GM18499 (cell line): ENCODE measurements around the gene MPG.

Experiments used
- ATAC-seq: cut with Tn5 transposase; IDR thresholded peaks from one replicate; pipeline ENCODE4 v1.9.1; 2021; ENCODE audit warnings: moderate number of reproducible peaks; ENCODE audit not compliant: insufficient read depth, unreplicated experiment

MPG gene

DNA sequence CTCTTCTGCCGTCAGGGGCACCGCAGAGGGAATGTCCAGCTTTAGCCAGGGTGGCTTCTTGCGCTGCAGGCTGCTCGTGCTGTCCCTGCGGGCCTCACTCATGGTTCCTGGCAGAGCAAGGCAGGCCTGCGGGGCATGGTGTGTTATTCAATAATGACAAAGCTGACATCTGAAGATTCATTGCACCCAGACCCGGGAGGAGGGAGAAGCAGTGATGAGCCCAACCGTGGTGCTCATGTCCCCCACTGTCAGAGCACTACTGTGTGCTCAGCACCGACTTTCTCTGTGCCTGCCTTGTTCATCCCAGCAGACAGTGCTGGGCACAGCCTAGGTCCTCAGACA is 13.1 kb upstream of the MPG start:
- no peak for ATAC-seq

DNA sequence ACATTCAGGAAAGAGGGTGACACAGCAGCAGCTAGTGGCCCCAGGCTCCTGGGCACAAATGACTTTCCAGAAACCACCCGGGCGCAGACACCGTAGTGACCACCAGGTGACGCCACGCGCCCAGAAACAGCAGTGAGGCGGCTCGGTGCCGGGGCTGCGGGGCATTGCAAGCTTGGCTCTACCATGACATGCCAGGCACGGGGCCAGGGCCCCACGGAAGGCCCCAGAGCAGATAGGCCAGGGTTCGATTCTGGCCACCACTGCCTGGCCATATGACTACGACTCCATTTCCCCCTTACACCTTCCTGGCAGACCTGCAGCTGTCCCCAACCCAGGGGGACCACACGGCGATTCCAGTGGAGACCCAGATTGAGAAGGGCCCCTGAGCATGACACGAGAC is 12.3 kb upstream of the MPG start:
- no peak for ATAC-seq

DNA sequence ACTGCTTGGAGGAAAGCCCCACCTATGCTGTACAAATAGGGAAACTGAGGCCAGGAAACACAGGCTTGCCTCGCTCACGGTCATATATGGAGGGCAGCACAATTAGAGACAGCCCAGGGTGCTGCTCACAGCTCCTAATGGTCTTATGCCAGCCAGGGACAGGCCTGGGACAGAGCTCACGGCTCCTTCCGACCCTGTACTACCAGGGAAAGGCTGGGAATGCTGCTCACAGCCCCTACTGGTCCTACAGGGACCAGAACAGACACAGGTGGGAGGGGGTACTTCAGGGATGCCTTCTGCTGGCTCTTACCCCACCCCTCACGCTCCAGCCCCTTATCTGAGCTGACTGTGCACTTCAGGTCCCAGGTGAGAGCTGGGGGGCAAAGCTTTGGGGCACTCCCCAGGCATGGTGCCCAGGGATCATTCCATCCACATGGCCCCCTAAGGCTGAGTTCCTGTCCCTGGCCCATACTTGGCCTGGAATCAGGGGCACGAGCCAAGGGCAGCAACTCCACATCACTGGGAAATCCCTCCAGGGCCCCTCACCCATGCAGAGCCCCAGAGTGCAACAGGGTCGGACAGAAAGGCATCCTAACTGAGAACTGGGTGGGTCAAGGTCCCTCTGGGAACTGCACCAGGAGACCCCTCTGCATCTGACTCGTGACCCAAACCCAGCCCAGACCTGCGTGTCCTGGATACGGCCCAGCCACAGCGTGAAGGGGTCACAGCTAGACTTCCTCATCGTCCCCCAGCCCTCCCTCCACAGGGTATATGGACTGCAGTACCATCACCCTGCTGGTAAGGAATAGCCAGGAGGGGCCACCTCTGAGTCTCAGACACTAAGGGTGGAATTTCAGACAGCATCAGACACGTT is 11.5 kb upstream of the MPG start:
- ATAC-seq = no peak

DNA sequence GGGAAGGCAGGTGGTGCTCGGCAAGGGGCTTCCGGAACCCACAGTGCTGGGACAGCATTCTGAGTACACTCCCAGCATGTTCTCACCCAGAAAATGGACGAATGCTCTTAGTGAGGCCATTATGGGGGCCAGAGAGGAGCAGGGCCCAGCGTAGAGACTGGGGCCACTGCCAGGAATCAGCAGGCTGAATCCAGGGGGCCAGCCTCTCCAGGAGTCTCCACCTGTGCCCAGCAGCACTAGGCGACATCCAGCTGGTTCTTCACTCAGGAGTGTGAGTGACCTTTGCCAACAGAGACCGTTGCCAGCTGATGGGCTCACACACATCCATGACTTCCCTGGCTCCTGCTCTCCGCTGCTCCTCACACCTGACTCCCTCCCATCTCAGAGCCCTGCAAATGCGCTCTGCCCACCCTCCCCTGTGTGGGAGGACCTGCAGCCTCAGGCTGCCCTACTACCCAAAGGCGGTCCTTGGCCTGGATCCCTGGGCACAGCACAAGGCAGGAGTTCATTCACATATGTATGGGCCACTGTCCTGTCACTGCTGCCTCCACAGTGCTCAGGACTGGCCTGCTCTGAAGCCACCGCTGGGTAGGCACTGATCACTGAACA is 10.7 kb upstream of the MPG start:
- no peak for ATAC-seq

- ATAC-seq = no peak
These were observed 9.9 kb upstream of the MPG start for GRCh38 chr16:67884-68789.

GRCh38 chr16:69181-69580 is 8.8 kb upstream of the MPG start:
- ATAC-seq = no peak

GRCh38 chr16:71210-71539 is 6.8 kb upstream of the MPG start:
- ATAC-seq = no peak

DNA sequence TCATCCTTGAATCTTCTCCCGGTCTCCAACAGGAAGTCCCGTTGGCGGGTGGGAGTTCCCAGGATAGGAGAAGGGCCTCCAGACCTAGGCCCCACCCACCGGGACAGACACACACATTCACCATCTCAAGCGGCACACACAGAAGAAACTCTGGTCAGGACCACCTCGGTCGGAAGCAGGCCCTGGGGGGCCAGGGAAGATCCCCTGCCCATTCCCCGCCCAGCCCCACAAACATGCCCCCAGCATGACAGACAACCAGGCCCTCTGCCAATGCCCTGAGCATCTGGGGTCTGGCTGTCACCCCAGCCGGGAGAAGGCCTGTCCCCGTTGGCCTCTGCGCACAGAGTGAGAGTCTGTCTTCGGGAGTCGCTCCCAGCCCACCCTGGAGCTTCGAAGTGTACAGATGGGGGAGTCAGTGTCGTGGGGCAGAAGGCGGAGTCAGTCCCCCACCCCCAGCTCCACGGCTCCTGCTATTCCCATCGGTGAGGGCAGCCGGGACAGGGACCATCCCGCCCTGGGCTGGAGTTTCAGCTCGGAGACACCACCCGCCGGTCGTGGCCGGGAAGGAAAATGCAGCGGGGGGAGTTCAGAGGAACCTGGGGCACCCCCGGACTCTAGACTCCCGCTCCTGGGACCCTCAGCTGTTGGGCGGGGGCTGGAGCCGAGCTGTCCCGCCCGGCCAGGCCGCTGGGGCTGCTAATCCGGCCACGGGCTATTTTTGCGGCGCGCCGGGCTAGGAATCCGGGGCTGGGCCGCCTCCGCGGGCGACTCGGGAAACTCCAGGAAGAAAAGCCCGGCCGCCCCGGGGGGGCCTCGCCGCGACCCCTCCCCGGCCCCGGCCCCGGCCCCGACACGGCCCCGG is 6.3 kb upstream of the MPG start:
- no peak for ATAC-seq

DNA sequence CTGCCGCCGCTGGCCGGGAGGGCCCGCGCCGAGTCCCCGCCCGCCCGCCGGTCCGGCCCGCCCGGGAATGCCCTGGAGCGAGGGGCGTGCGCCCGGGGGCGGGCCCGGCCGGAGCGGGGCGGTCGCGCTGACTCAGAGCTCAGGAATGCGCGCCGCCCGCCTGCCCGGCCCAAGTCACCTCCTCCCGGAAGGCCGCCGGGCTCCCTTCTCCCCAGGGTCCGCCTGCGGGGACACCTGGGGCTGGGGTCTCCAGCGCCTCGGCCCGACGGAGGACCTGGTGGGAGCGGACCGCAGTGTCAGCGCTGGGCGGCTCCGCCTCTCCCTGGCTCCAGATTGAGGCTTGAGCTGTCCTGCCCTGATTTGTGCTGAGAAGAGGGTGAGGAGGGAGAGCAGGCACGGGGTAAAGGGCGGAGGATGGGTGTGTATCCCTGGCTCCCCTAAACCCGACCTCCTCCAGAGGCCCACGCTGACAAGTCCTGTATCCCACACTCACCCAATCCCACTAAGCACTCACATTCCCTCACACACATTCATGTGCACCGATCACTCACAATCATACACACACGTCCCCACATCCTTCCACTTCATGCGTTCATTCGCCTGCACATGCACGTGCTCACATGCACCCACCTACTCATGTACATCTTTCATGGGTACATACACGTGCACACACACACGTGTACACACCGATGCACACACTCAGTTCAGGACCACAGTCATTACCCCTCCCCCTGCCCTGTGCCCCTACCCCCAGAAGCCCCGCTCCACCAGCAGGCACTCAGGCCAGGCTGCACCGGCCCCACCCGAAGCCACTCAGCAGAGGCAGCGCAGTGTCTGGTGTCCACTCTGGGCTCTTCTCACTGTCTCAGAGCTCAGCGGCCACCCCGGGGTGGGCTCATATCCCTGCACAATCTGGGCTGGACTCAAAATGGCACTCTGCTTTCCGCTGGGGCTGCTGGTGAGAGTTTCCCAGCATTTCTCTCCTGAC is 5.2 kb upstream of the MPG start, which contains the start of gene RHBDF1:
Gene RHBDF1 (minus strand): TSS at position 71 of the 988 bp plus-strand sequence. CDS start 7,616 bp downstream, outside the sequence.
- no peak for ATAC-seq

- no peak for ATAC-seq
These were observed 3.8 kb upstream of the MPG start for GRCh38 chr16:74051-74746.

- ATAC-seq = no peak
These were observed 3.2 kb upstream of the MPG start for GRCh38 chr16:74747-75334.

DNA sequence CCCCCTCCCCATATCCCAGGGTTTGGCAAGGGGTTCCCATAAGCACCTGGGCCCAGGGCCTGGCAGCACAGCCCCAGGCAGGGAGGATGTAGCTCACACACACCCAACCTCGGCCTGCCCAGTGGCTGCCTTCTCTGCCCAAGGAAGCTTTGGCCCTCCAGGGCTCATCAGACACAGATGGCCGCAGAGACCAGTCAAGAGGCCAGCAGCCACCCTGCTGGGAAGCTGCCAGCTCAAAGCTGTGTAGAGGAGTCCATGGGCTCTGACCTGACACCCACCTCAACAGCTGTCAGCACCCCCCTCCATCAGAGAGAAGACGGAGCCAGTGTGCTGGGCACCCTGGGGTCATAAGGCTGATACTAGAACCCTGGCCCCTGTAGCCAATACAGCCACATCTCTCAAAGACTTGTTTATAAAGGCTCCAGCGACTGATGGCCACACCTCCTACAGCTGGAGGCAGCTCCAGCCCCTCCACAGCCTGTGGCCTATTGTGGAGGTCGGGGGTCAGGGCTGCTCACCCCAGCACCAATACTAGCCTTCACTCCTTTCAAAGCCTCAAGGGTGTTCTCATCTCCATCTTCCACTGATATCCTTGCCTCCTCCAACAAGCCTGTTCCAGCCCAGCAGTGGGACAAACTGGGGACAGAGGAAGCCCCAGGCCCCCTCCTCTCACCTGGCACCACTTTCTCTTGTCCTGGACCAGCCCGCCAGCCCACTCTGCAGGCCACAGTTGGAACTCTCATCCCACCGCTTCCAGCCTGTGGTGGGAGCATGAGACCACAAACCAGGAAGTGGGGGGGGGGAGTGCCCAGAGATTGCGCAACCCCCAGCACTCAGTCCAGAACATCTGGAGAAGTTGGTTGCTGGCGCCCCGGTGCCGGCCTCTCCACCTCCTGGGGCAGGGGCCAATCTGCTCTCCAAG is 2.2 kb upstream of the MPG start:
- ATAC-seq = no peak

DNA sequence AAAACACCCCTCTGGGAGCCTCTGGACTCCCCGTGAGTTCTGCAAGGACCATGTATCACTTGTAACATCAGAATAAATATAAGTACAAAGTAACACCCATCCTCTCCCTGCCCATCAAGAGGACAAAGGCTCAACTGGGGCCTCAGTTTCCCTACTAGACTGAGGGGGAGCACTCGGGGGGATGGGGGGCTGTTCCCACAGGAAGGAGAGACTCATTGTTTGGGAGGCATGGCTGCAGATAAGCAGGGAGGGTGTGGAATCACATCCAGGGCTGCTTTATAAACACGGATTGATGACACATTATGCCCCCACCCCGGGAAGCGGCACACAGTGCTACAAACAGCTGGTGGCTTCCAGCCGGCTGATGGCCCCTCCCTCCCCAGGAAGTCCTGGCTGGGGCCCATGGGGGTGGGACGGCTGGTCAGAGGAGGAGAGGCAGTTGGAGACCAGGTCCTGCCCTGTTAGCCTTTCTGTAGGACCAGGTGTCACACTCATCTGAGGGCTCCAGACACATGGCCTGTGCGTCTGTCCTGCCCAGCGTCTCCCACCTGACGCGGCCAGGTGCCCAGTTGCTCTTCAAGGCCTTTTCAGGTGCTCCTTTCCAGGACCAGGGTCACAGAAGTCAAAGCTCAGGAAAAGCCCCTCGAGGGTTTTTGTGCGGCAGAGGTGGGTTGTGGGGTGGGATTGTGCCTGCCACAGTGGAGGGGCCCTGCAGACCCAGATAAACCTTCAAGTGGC is 1.3 kb upstream of the MPG start:
- no peak for ATAC-seq

DNA sequence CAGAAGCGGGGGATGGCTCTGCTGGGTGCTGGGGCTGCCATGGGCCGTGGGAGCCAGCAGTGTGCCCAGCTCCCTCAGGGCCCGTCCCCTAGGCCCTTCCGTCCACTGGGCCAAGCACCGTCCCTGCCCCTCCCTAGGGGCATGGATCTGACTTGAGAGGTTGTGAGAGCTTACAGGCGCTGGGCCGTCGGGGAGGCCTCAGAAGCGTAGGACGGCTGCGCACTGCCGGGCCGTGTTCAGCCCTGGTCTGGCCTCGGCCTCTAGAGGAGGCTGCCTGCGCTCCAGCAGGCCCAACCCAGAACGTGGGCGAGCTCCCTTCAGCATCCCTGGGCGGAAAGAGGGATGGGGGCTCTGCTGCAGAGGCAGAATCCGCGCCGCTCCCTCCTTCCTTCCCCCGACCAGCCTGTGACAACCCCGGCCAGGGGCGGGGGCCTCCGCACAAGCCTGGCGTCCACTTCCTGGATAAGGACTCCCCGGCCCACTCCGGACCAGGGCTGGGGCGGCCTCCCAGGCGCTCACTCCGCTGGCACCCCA is 685 bp upstream of the MPG start:
- no peak for ATAC-seq

- ATAC-seq = no peak
These were observed 572 bp downstream of the MPG start for GRCh38 chr16:78444-79150.
